Esophagus (tissue), 2 donors: Measurements from ENCODE around the gene FBXW7. TPM values are rescaled to one million over a fixed set of nuclear protein-coding genes. Genes with fewer than 3 reads are reported as not detected.

Experiments
- H3K27ac ChIP-seq, 2 donors: one replicate each; pipeline ENCODE4 v1.5.1; 2013; ENCODE audit warnings: low read depth in 2 of 2, mild to moderate bottlenecking in 2 of 2, inconsistent platforms in 1 of 2, low read length in 1 of 2, moderate library complexity in 1 of 2
- H3K27me3 ChIP-seq, 2 donors: one replicate each; pipeline ENCODE4 v1.6.1; 2013; ENCODE audit warnings: low read length in 2 of 2, control low read depth in 1 of 2, mild to moderate bottlenecking in 1 of 2; ENCODE audit not compliant: insufficient read depth in 2 of 2, control insufficient read depth in 1 of 2
- H3K36me3 ChIP-seq, 2 donors: one replicate each; pipeline ENCODE4 v1.6.1; 2013; ENCODE audit warnings: low read length in 1 of 2; ENCODE audit not compliant: control insufficient read depth in 2 of 2, insufficient read depth in 2 of 2
- H3K4me1 ChIP-seq, 2 donors: one replicate each; pipeline ENCODE4 v1.6.1; 2013; ENCODE audit warnings: low read length in 1 of 2; ENCODE audit not compliant: control insufficient read depth in 2 of 2, insufficient read depth in 2 of 2
- H3K4me3 ChIP-seq, 2 donors: one replicate each; pipeline ENCODE4 v1.5.1; 2013; ENCODE audit warnings: low read length in 2 of 2, mild to moderate bottlenecking in 2 of 2, low read depth in 1 of 2, moderate library complexity in 1 of 2
- H3K9me3 ChIP-seq, 2 donors: one replicate each; pipeline ENCODE4 v1.6.1; 2013; ENCODE audit warnings: mild to moderate bottlenecking in 2 of 2, low read depth in 1 of 2, low read length in 1 of 2, moderate library complexity in 1 of 2; ENCODE audit not compliant: control insufficient read depth in 2 of 2, insufficient read depth in 1 of 2
- WGBS, 2 donors: extraction: QIAGEN DNeasy Blood & Tissue Kit; methylation state at CpG; one replicate each; pipeline ENCODE4 v1.1.7; 2013; 5-methylcytosine and 5-hydroxymethylcytosine counted together
- polyA plus RNA-seq, 2 donors: library from polyadenylated mRNA; stranded (reverse); fragments of 200-250 nt; gene quantifications; one replicate each; pipeline ENCODE4 v1.2.3, GENCODE V29; 2013
- donor health status: healthy with polysubstance abuse.
- donor health status: Bipolar disorder and iron deficiency.

The FBXW7 gene
- polyA plus RNA-seq, 2 donors: 9.8 to 17.0 TPM

- no peaks in the 10 kb centered on the region for H3K4me1 ChIP-seq
- 0% methylated on average over 24 to 60 of the region's 60 CpGs for WGBS, 2 donors
- H3K4me3 ChIP-seq: peak overlapping the region; percentile 89 to 94
- peaks cover 0 to 5% of the 10 kb centered on the region in 2 donors for H3K9me3 ChIP-seq
- peaks cover 0 to 7% of the 10 kb centered on the region in 2 donors for H3K36me3 ChIP-seq
- H3K27me3 ChIP-seq: no peaks in the 10 kb centered on the region
- peak overlapping the region; percentile 97 to 98 for H3K27ac ChIP-seq
Observed at GRCh38 chr4:152535360-152535902, 461 bp downstream of the FBXW7 start.

DNA sequence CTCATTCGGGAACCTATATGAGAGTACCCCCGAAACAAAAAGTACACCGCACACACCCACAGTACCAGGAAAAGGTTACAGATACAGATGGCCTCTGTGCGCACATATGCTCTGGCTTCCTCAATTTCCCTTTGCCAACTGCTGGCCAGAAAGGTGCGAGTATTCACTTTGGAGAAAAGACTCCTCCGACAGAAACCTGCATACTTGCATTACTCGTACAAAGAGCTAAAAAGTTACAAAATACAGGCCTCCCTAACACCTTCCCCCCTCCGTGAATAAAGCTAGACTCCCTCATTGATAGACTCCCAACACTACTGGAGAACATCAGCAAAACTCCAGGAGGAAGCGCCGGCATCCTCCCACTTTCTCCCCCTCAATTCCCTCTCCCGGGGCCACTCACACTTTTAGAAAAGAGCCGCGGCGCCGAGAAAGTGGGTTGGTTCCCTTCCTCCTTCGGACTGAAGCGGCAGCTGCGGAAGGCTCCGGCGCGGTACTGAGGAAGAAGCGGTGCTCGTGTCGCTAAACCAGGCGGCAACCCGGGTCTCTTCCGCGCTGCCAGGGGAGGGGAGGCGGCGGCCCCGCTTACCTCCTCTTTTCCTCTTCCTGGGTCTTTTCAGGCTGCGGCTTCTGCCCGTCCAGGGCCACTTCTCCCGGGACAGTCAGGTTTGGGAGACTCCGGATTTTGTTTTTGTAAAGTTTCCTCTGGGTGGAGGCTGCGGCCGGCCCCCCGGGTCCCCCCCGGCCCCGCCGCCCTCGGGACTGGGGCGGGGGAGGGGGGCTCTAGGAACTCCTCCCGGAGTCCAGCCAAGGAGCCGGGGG, 1.1 kb downstream of the FBXW7 start:
- H3K36me3 ChIP-seq: peaks cover 0 to 6% of the 10 kb centered on the region in 2 donors
- peak overlapping the region; percentile 97 to 98 for H3K27ac ChIP-seq
- 1% methylated on average over 37 to 45 of the region's 45 CpGs for WGBS, 2 donors
- peak overlapping the region; percentile 89 to 94 for H3K4me3 ChIP-seq
- peaks cover 0 to under 1% of the 10 kb centered on the region in 2 donors for H3K9me3 ChIP-seq
- H3K27me3 ChIP-seq: no peaks in the 10 kb centered on the region
- H3K4me1 ChIP-seq: no peaks in the 10 kb centered on the region

DNA sequence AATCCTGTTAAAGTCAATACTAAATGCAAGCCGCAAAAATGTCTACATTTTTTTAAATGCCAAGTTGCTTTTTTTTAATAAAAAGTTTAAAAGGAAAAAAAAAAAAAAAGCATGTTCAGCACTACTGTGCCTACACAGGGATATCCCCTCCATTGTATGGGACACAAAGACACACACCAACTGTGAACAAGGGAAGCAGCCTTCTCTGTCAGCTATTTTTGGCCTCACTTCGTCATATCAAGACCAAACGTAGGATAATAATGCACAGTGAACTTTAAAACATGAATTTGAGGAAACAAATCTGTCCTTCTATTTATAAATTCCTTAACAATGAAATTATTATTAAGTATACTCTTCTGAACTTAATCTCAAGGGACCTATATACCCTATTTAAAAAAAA, 4.4 kb downstream of the FBXW7 start:
- H3K4me1 ChIP-seq: no peaks in the 10 kb centered on the region
- H3K4me3 ChIP-seq: no peak overlapping the region
- no peaks in the 10 kb centered on the region for H3K9me3 ChIP-seq
- no peak overlapping the region for H3K27ac ChIP-seq
- 65 to 74% methylated on average over 3 of the region's 3 CpGs for WGBS, 2 donors
- H3K36me3 ChIP-seq: peaks cover 0 to 2% of the 10 kb centered on the region in 2 donors
- no peaks in the 10 kb centered on the region for H3K27me3 ChIP-seq

- H3K9me3 ChIP-seq: no peaks in the 10 kb centered on the region
- WGBS, 2 donors: 72 to 76% methylated on average over 2 of the region's 2 CpGs
- H3K36me3 ChIP-seq: peaks cover 0 to 2% of the 10 kb centered on the region in 2 donors
- no peaks in the 10 kb centered on the region for H3K4me1 ChIP-seq
- H3K4me3 ChIP-seq: no peak overlapping the region
- no peaks in the 10 kb centered on the region for H3K27me3 ChIP-seq
- H3K27ac ChIP-seq: no peak overlapping the region
Observed at GRCh38 chr4:152530600-152530999, 5.3 kb downstream of the FBXW7 start.

DNA sequence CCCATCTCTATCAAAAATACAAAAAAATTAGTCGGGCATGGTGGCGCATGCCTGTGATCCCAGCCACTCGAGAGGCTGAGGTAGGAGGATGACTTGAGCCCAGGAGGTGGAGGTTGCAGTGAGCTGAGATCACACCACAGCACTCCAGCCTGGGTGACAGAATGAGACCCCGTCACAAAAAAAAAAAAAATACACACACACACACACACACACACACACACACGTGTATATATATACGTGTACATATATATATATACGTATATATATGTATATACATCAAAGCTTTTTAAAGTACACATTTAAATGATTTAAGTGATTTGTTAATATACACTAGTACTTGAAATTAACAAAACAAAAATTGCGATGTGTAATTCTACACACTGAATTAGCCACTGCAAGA, 6.0 kb downstream of the FBXW7 start:
- Histone ChIP-seq H3K4me1 (no peaks in the 10 kb centered on the region), H3K36me3 (peaks cover 0 to 2% of the 10 kb centered on the region in 2 donors), H3K4me3 (no peak overlapping the region), H3K27me3 (no peaks in the 10 kb centered on the region), H3K9me3 (no peaks in the 10 kb centered on the region), H3K27ac (no peak overlapping the region)
- WGBS, 2 donors: 95% methylated on average over 8 of the region's 8 CpGs

DNA sequence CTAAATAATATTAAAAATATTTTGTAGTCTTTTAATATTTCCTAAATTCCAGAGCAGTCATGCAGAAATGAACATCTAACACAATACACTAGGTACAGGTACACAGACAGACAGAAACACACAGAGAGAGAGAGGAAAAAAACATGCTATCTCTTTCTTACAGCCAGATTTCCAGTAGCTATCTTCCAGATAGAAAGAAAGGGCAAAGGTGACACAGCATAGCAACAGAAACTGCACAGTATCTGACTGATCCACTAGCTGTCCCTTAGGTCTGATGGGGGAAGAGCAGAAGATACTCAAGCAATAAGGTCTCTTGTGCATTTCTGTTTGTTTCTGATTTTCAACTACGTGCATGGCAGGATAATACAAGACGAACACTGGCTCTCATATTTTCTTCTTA, 7.8 kb downstream of the FBXW7 start:
- Histone ChIP-seq H3K4me3 (no peak overlapping the region), H3K36me3 (peaks cover 0 to 2% of the 10 kb centered on the region in 2 donors), H3K4me1 (no peaks in the 10 kb centered on the region), H3K9me3 (no peaks in the 10 kb centered on the region), H3K27me3 (no peaks in the 10 kb centered on the region), H3K27ac (no peak overlapping the region)
- 81 to 95% methylated on average over 2 of the region's 2 CpGs for WGBS, 2 donors

- Histone ChIP-seq H3K27ac (no peak overlapping the region), H3K4me3 (no peak overlapping the region), H3K9me3 (no peaks in the 10 kb centered on the region), H3K36me3 (peaks cover 0 to 1% of the 10 kb centered on the region in 2 donors), H3K27me3 (no peaks in the 10 kb centered on the region), H3K4me1 (no peaks in the 10 kb centered on the region)
- WGBS, 2 donors: 73 to 77% methylated on average over 4 of the region's 4 CpGs
Observed at GRCh38 chr4:152525878-152526277, 10.0 kb downstream of the FBXW7 start.

DNA sequence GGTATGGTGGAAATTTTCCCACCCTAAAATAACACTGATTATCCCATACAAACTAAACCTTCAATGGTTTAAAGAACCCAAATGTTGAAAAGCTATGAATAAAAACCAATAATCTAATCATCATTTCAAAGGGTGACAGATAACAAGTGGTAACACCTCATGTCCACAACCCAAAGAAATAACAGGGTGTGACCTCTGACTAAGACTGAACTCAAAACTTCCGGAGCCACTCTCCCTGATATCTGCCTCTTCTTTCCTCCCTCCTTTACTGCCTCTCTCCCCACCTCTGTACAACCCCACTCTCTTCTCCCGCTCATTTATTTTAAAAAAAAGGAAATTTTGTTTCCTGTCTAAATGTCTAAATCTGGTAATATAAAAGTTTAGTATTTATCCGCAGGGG, 11.5 kb downstream of the FBXW7 start:
- Histone ChIP-seq H3K27me3 (no peaks in the 10 kb centered on the region), H3K9me3 (no peaks in the 10 kb centered on the region), H3K4me3 (no peak overlapping the region), H3K27ac (no peak overlapping the region), H3K4me1 (no peaks in the 10 kb centered on the region), H3K36me3 (no peaks in the 10 kb centered on the region)
- WGBS, 2 donors: 80 to 89% methylated on average over 3 of the region's 3 CpGs

- Histone ChIP-seq H3K4me1 (no peaks in the 10 kb centered on the region), H3K9me3 (no peaks in the 10 kb centered on the region), H3K36me3 (no peaks in the 10 kb centered on the region), H3K4me3 (no peak overlapping the region), H3K27me3 (no peaks in the 10 kb centered on the region), H3K27ac (no peak overlapping the region)
- WGBS, 2 donors: 43 to 67% methylated on average over 1 of the region's 1 CpG
Observed at GRCh38 chr4:152523731-152524130, 12.2 kb downstream of the FBXW7 start.

GRCh38 chr4:152522754-152523153, 13.1 kb downstream of the FBXW7 start:
- H3K36me3 ChIP-seq: no peaks in the 10 kb centered on the region
- no peak overlapping the region for H3K4me3 ChIP-seq
- 66 to 70% methylated on average over 2 of the region's 2 CpGs for WGBS, 2 donors
- no peak overlapping the region for H3K27ac ChIP-seq
- no peaks in the 10 kb centered on the region for H3K4me1 ChIP-seq
- no peaks in the 10 kb centered on the region for H3K9me3 ChIP-seq
- no peaks in the 10 kb centered on the region for H3K27me3 ChIP-seq
